Measurements from ENCODE around the gene FZD7.

DNA sequence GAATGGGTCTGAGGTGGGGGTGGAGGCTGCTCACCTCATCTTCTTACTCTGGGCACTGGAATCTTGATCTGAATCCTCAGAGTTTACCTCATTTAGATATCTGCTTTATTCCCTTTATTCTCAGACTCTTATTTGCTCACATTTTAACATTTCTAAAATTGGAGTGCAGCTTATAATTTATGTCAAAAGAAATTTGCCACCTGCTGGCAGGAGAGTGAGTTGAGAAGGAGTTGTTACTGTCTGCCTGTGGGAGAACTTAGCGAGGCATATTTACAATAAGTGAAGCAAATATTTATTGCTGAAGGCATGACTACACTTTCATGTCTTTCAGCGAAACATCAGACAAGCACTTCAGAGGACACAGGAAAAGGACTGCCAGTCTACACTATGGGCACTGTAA lies 23.0 kb downstream of the FZD7 start:
- TF ChIP-seq EZH2 (IDR thresholded peaks at IDR 0.05) (no peak), CTCF (IDR thresholded peaks at IDR 0.05) (no peak), EZH2phosphoT487 (IDR thresholded peaks at IDR 0.05) (no peak)

Measured in neural progenitor cell (in vitro differentiated cells).